Measurements from ENCODE around the gene FASN. TPM values are rescaled to one million over a fixed set of nuclear protein-coding genes. Genes with fewer than 3 reads are reported as not detected.

Gene FASN
- total and polyA plus RNA-seq, 2 of the 13 experiments (the other 11 are each of a cell fraction or from before 2014, with no cell fraction given) = 51.7 to 101 TPM

GRCh38 chr17:82087961-82088837 lies 9.8 kb downstream of the FASN start (continued):
- TF ChIP-seq ZNF276 (CRISPR knock-in tag; IDR thresholded peaks at IDR 0.05; ENCODE audit: low read depth) (no peak), IKZF5 (CRISPR knock-in tag; IDR thresholded peaks at IDR 0.05) (no peak), POLR2AphosphoS5 (IDR thresholded peaks at IDR 0.05; ENCODE audit: low read depth, low read length) (0 out of 2 replicates have a peak, but pooled peaks have one; percentile 29), ZNF589 (CRISPR knock-in tag; conservative IDR thresholded peaks at IDR 0.05) (no peak), HNRNPH1 (optimal IDR thresholded peaks at IDR 0.05; ENCODE audit: low read depth, low read length) (no peak), MXD4 (CRISPR knock-in tag; IDR thresholded peaks at IDR 0.05) (no peak), HNRNPL (IDR thresholded peaks at IDR 0.05; ENCODE audit: low read depth, low read length) (0 out of 2 replicates have a peak, but pooled peaks have one; percentile 40), MEIS1 (CRISPR knock-in tag; IDR thresholded peaks at IDR 0.05; ENCODE audit: borderline replicate concordance) (no peak), TP53 (CRISPR knock-in tag; conservative IDR thresholded peaks at IDR 0.05) (no peak), ZIK1 (CRISPR knock-in tag; IDR thresholded peaks at IDR 0.05; ENCODE audit: borderline replicate concordance, low read depth) (no peak), KIAA2018 (CRISPR knock-in tag; IDR thresholded peaks at IDR 0.05; ENCODE audit: borderline replicate concordance) (no peak)

Measured in HepG2 (cell line).